Measurements from ENCODE around the gene RRP1B. TPM values are rescaled to one million over a fixed set of nuclear protein-coding genes. Genes with fewer than 3 reads are reported as not detected.

The RRP1B gene
- polyA plus RNA-seq, 3 donors = 3.3 to 6.1 (median 4.5) TPM

- intact Hi-C loops (cut with micrococcal nuclease) = loop anchor here in 1 of 2 donors (10.0 kb wide), 1 partner anchor 743 kb away; the partner anchor contains the start of gene PKNOX1
- Histone ChIP-seq H3K9ac (ENCODE audit: insufficient read depth, low read length, poor library complexity, severe bottlenecking) (peak overlapping the region; percentile 96), H3K79me2 (ENCODE audit: insufficient read depth, low read length) (peaks cover 42% of the 10 kb centered on the region), H3K4me3 (replicated peaks in 1 of 3; ENCODE audit: low read depth in 2 of 3, low read length in 3 of 3) (peak overlapping the region; percentile 39 to 90 (median 56)), H3K27ac (ENCODE audit: low read depth in 1 of 2, low read length in 2 of 2) (peak overlapping the region in 1 of 2 donors; percentile 26), H3K9me3 (replicated peaks in 1 of 2; ENCODE audit: control insufficient read depth in 1 of 2, insufficient read depth in 1 of 2, low read length in 2 of 2) (no peaks in the 10 kb centered on the region), H3K27me3 (ENCODE audit: control insufficient read depth in 2 of 2, insufficient read depth in 2 of 2, low read length in 2 of 2) (peaks cover 0 to 11% of the 10 kb centered on the region in 2 donors), H2AFZ (ENCODE audit: insufficient read depth, low read depth, low read length, poor library complexity, severe bottlenecking) (peak overlapping the region; percentile 85), H4K20me1 (ENCODE audit: insufficient read depth, low read length) (peaks cover 33% of the 10 kb centered on the region), H3K36me3 (replicated peaks in 1 of 2; ENCODE audit: control insufficient read depth in 1 of 2, insufficient read depth in 2 of 2, low read length in 2 of 2) (peaks cover 0 to 2% of the 10 kb centered on the region in 2 donors), H3K4me1 (ENCODE audit: control insufficient read depth in 1 of 2, insufficient read depth in 2 of 2, low read length in 2 of 2) (peaks cover 41 to 45% of the 10 kb centered on the region in 2 donors), H3K4me2 (replicated peaks; ENCODE audit: extremely low read depth, low read length, poor library complexity, severe bottlenecking) (peak overlapping the region; percentile 98)
- Mint-ChIP-seq H3K4me3 (peak overlapping the region; percentile 77 to 80), H3K9me3 (peaks cover 0 to 2% (median 0%) of the 10 kb centered on the region in 7 donors), H3K4me1 (peaks cover 43% of the 10 kb centered on the region), H3K27me3 (ENCODE audit: low read depth in 3 of 3) (peaks cover 17 to 34% (median 28%) of the 10 kb centered on the region in 3 donors), H3K36me3 (peaks cover 3 to 14% of the 10 kb centered on the region in 2 donors), H3K27ac (peak overlapping the region in 5 of 7 donors; percentile 66 to 85 (median 72))
- 23% methylated on average over 65 of the region's 70 CpGs for WGBS (ENCODE audit: insufficient coverage)
- DNase-seq = peak in 1 of 3 donors; percentile 8
- peak; percentile 11 for TF ChIP-seq CTCF (IDR thresholded peaks at IDR 0.05)
Measured at GRCh38 chr21:43717967-43718871, 58.9 kb downstream of the RRP1B start.

All from CD14-positive monocyte (primary cell).